GM18526 (cell line): ENCODE measurements around the gene ARHGAP22.

Experiments used
- POLR2A ChIP-seq: IDR thresholded peaks from 3 replicates; pipeline ENCODE4 v1.6.1; 2011; ENCODE audit not compliant: insufficient read length; ENCODE audit errors: extremely low read depth

ARHGAP22 gene

DNA sequence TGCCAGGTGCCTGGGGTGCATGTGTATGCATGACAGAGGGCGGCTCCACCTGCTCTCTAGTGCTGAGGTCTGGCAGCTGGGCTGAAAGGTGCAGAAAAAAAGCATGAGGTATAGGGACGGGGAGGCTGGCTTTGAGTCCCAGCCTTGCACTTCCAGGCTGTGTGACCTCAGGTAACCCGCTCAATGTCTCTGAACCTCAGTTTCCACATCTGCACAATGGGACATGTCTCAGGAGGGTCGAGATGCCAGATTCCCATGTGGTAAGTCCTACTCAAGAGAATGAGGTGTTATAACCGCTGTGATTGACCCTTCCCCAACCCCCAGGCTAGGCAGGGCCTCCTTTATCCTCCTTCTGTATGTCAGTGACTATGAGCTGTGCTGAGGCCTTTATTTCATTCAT, 48.8 kb downstream of the ARHGAP22 start:
- no peak for TF ChIP-seq POLR2A

DNA sequence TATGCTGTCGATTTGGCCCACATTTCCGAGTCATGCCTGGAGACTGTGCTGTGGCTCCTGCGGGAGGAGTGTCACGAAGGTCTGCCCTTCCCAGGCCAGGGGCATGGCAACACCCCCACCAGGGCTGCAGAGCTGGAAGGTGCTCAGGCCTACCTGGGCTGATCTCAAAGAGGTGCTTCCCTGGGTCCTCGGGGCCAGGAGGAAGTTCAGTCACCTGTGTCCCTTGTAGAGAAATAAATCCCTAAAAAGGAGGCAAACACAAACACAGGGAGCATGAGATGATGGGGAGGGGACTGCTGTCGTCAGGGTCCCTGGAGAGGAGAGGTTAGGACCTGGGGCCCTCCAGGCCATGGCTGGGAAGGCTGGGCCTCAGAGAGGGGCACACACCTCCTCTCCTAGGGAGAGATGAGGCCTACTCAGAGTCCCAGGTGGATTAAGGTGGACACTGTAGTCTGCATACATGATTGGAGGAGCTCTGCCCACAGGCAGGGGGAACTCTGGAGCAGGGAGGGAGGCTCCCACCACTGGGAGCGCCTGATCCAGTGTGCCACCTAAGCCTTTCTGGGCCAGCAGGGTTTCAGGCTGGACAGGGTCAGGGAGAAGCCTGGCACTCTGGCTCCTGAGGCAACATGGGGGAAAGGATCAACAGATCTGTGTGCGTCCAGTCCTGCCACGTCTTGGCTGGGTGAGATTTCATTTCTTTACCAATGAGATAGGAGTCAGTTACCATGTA, 49.4 kb downstream of the ARHGAP22 start:
- no peak for TF ChIP-seq POLR2A

DNA sequence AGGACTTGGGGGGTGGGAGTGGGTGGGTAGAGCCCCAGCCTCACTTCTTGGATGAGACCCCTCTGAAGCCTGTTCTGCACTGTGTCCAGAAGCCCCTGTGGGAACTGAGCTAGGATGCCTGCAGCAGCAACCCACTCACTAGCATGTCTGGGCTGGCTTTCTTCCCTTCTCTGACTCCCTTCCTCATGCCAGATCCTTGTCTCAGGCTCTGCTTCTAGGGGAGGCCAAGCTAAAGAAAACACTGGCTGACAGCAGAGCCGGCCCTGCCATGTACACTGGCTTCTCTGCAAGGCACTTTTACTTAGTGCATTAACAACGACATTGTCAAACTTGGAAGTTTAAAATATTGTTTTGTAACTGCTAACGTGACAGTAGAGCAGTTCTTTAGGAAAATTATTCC, 50.2 kb downstream of the ARHGAP22 start:
- TF ChIP-seq POLR2A, result no peak

DNA sequence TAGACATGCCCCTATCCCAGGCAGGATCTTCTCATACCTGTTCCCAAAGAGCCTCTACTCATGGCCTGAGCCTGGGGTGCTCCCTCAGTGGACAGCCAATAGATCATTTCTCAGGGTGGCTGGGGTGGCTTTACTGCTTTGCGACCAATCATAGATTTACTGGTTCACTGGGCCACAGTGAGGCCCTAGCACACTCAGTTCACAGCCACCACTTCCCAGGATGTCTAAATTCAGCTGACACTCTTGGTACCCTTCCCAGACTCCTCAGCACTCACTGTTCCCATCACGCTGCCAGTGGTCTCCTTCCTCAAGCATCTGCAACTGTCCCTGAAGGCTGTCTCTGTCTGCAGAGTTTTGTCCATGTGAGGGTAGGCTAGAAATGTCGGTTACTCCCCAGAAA, 50.6 kb downstream of the ARHGAP22 start:
- no peak for TF ChIP-seq POLR2A

GRCh38 chr10:48552946-48553564, 51.8 kb downstream of the ARHGAP22 start:
- TF ChIP-seq POLR2A, result no peak

GRCh38 chr10:48551861-48552591, 52.8 kb downstream of the ARHGAP22 start:
- TF ChIP-seq POLR2A, result no peak

DNA sequence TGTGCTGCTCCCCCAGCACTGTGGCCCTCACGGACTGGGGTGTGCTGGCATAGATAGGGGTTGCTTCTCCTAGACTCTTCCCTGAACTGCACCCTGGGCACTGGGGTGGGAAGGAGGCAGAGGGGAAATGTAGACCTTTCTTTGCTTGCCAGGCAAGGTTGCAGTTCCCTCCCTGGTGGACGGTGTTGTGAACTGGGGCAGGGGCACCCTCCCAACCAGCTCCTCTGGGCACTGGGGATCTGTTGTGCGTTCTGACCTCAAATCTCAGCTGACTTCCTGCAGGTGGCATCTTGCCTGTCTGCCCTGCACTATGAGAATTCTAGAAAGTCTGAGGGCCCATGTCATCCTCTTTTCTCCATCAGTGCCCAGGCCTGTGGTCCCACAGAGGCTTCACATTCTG, 53.9 kb downstream of the ARHGAP22 start:
- TF ChIP-seq POLR2A, result no peak

- TF ChIP-seq POLR2A, result no peak
Measured at GRCh38 chr10:48550071-48550691, 54.7 kb downstream of the ARHGAP22 start.

- no peak for TF ChIP-seq POLR2A
Measured at GRCh38 chr10:48549236-48549635, 55.6 kb downstream of the ARHGAP22 start.

GRCh38 chr10:48548531-48549135, 56.2 kb downstream of the ARHGAP22 start:
- no peak for TF ChIP-seq POLR2A

DNA sequence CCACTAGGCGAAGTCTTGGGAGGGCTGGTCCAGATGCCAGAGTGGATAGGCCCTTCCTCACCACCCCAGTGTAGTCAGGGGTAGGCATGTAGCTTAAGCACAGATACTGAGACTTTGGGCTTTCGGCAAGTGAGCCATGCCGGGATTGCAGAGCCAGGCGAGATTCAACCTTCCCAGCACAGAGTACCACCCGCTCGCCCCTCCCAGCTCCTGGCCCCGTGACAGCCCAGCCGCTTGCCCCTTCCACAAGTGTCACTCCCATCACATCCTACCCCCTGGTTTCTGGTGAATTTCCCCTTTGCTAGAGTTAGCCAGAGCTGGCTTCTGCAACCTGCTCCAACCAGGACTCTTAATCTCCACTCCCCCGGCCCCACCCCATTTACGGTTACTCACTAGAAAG, 56.9 kb downstream of the ARHGAP22 start:
- no peak for TF ChIP-seq POLR2A

DNA sequence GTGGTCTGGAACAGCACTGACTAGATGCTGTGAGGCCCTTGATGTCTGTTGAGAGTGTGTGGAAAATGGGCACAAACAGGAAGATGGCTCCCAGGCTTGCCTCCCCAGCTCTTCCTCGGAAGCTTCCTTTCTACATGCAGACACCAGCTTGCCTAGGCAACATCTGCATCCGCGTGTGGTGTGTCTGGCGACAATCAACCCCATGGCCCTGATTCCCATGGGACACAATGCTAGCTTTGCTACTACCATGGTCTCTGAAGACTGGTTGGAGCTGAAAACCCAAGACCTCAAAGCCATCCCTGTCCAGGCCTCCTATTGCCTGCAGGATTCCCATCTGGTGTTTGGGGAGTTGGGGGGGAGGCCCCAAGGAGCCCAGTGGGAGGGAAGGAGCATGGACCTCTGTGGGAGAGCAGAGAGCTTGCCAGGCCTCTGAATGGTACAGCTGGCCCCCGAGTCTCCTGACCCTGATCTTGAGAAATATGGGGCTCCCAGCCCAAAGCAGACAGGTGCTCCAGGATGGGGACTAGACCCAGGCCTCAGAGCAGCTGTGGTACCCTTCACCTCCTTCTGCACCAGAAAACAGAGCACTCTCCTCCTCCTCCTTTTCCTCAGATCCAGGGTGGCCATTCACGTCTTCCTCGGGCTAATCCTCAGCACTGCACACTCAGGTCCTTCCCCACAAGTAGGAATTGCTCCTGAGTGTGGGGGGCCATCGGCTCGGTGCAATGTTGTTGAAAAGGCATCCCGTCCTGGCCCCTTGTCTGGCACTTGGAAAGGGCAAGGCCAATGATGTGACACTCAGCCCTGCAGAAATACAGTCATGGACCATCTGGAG, 57.6 kb downstream of the ARHGAP22 start:
- no peak for TF ChIP-seq POLR2A

DNA sequence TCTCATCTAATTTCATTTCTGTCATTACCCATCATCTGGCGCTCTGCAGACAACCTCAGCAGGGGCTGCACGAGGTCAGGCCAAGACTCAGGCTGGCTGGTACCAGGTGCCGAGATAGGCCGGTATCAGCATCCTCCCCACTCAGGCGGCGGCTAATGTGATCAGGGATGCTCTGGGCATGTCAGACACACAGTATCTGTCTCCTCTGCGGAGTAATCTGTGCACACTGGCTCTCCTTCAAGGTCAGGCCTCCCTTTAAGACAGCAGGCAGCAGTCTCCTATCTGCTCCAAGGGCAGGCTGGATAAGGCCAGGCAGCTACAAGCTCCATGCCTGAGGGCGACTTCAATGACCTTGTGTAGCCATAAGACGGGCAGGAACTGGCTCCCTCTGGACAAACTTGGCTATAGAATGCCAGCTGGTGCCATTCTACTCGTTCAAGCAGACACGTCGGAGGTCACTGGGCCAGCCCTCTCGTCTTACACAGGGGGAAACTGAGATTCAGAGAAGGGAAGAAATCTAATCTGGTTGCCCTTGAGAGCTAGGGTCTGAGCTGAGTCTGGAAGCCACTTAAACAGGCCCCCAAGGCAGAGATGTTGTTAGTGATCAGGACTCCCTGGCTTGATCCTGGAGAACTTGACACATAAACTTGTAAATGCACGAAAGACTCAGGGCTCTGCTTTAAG, 59.3 kb downstream of the ARHGAP22 start:
- no peak for TF ChIP-seq POLR2A

GRCh38 chr10:48543182-48543844, 61.6 kb downstream of the ARHGAP22 start:
- TF ChIP-seq POLR2A, result no peak
